ENCODE measurements around the gene DAPK2.

Gene DAPK2

DNA sequence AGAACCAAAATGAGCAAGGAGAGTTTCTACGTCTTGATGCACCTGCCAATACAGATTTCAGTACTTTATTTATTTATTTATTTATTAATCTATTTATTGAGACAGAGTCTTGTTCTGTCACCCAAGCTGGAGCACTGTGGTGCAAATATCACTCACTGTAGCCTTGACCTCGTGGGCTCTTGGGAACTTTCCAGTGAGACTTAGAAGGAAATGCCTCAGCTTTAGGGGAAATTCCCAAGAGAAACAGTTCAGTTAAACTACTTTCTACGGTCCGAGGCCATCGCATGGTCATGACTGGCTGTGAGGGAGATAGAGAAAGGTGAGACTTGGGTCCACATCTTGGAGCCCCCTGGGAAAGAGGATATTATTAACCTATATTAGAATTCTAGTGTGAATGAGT, 165.5 kb downstream of the DAPK2 start:
- no peak for TF ChIP-seq CTCF (IDR thresholded peaks at IDR 0.05)
- no peak overlapping the region for H3K27ac ChIP-seq
- DNase-seq (ENCODE audit: low spot score), result no peak
- no peak overlapping the region for H3K4me3 ChIP-seq

DNA sequence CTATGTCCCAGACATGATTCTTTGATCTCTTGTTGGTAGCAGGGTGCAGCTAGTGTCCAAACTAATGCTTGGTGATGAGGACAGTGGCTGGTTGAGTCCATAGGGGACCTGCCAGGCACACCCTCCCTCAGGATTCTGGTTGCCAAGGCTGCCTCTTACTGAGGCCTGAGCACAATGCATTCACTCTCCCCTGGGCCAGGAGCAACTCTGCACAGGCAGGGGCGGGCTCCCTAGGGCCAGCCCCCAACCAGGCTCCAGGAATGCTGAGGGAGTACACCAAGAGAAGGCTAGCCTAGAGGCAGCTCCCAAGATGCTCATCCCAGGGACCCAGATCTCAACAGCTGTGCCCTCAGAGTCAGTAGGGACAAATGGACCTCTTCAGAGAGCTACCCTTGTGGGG, 166.3 kb downstream of the DAPK2 start:
- no peak overlapping the region for H3K27ac ChIP-seq
- no peak for TF ChIP-seq CTCF (IDR thresholded peaks at IDR 0.05)
- no peak for DNase-seq (ENCODE audit: low spot score)
- no peak overlapping the region for H3K4me3 ChIP-seq

GRCh38 chr15:63879211-63879610, 167.1 kb downstream of the DAPK2 start:
- Histone ChIP-seq H3K4me3 (no peak overlapping the region), H3K27ac (no peak overlapping the region)
- no peak for TF ChIP-seq CTCF (IDR thresholded peaks at IDR 0.05)
- no peak for DNase-seq (ENCODE audit: low spot score)

- Histone ChIP-seq H3K27ac (no peak overlapping the region), H3K4me3 (no peak overlapping the region)
- DNase-seq (ENCODE audit: low spot score), result no peak
- no peak for TF ChIP-seq CTCF (IDR thresholded peaks at IDR 0.05)
Observed at GRCh38 chr15:63877713-63878271, 168.5 kb downstream of the DAPK2 start.

GRCh38 chr15:63876085-63876662, 170.1 kb downstream of the DAPK2 start:
- H3K4me3 ChIP-seq, result no peak overlapping the region
- no peak overlapping the region for H3K27ac ChIP-seq
- no peak for DNase-seq (ENCODE audit: low spot score)
- TF ChIP-seq CTCF (IDR thresholded peaks at IDR 0.05), result no peak

DNA sequence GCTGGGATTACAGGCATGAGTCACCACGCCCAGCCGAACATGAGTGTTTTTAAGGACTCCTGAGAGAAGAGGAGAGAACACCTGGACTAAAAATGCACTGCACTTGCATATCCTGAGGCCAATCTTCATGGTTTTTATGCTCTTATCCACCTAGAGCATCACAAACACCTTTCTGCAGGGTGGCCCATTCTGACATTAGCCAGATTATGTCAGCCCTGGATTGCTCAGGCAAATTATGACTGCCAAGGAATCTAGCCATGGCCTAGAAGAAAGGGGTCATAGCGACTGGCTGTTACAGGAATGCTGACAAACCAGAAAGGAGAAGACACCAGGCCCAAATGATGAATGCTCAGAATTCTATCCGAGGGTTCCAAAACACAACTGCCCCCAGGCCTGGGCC, 171.7 kb downstream of the DAPK2 start:
- no peak overlapping the region for H3K27ac ChIP-seq
- no peak for DNase-seq (ENCODE audit: low spot score)
- H3K4me3 ChIP-seq, result no peak overlapping the region
- no peak for TF ChIP-seq CTCF (IDR thresholded peaks at IDR 0.05)

DNA sequence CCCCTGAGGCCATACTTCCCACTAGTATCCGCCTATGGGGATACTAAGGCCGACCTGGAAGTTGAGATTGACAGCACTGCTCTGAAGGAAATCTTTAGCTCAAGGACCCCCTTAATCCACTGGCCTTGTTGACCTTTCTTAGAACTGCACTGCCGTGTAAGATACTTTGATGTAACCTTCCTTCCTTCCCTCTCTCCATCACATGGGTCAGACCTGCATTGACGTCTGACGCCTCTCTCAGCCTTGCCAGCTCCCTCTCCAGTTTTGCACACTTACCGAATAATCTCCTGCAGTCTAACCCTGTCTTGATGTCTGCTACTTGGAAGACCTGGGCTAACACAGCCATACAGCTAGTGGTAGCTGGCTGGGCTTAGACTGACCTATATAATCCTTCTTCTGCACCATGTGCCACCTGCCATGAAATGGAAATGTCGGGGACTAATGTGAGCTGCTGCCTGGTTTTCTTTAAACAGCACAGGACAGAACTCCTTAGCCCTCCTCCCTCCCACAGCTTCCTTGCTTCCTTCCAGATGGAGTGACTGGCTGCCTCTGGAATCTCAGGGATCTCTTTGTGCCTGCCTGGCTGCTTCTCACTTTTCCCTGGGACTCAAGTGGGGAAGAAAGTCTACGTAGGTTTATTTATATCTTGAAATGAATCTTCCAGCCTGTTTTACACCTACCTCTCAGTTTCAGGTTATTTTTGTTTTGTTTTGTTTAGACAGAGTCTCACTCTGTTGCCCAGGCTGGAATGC, 173.3 kb downstream of the DAPK2 start:
- no peak overlapping the region for H3K27ac ChIP-seq
- no peak for TF ChIP-seq CTCF (IDR thresholded peaks at IDR 0.05)
- DNase-seq (ENCODE audit: low spot score), result no peak
- H3K4me3 ChIP-seq, result no peak overlapping the region

All from coronary artery (tissue), 2 donors.